ENCODE measurements around the gene ZBTB16.

DNA sequence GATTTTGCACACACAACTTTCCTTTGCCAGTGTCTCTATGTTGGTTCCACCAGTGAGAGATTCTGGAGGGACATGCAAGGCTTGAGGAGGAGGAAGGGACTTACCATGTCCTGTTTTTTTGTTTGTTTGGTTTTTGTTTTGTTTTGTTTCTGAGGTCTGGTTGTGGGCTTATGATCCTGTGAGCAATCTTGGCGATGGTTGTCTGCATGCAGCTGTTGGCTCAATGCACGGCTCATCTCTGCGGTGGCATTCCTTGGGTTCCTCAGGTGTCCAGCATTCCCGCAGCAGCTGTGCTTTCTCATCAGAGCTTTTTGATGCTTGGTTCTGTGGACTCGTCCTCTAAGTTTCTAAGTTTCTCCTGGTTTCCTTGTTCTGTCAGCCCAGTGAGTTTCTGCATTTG is 231.9 kb downstream of the ZBTB16 start:
- TF ChIP-seq, protein P1, sequence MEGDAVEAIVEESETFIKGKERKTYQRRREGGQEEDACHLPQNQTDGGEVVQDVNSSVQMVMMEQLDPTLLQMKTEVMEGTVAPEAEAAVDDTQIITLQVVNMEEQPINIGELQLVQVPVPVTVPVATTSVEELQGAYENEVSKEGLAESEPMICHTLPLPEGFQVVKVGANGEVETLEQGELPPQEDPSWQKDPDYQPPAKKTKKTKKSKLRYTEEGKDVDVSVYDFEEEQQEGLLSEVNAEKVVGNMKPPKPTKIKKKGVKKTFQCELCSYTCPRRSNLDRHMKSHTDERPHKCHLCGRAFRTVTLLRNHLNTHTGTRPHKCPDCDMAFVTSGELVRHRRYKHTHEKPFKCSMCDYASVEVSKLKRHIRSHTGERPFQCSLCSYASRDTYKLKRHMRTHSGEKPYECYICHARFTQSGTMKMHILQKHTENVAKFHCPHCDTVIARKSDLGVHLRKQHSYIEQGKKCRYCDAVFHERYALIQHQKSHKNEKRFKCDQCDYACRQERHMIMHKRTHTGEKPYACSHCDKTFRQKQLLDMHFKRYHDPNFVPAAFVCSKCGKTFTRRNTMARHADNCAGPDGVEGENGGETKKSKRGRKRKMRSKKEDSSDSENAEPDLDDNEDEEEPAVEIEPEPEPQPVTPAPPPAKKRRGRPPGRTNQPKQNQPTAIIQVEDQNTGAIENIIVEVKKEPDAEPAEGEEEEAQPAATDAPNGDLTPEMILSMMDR (IDR thresholded peaks at IDR 0.05; ENCODE audit: borderline replicate concordance, extremely low read depth, low read length, poor library complexity, severe bottlenecking): no peak
- no peak for TF ChIP-seq EZH2 (IDR thresholded peaks at IDR 0.05; ENCODE audit: borderline replicate concordance, low read depth, low read length, severe bottlenecking)

All from DND-41 (cell line).